GM12878 (cell line): ENCODE data around the gene RHBDF2.
A peak's percentile ranks its signal among the peaks of the same experiment; 100 is the strongest.

Experiments
- ETV6 ChIP-seq, 2 experiments: fragments of 450-650 bp in 1 of 2; IDR thresholded peaks in 1 of 2; conservative IDR thresholded peaks in 1 of 2; 2 replicates each; pipeline ENCODE4 v1.6.1; 2014; ENCODE audit warnings: antibody characterized with exemption in 1 of 2, borderline replicate concordance in 1 of 2, low read depth in 1 of 2, mild to moderate bottlenecking in 1 of 2, moderate library complexity in 1 of 2
- IKZF1 ChIP-seq: fragments of 450-650 bp; conservative IDR thresholded peaks from 2 replicates; pipeline ENCODE4 v1.6.1; 2017; ENCODE audit warnings: antibody characterized with exemption, mild to moderate bottlenecking
- IRF4 ChIP-seq: IDR thresholded peaks from 2 replicates; pipeline ENCODE4 v1.6.1; 2011; ENCODE audit warnings: low read depth, low read length
- JUND ChIP-seq: IDR thresholded peaks from 2 replicates; pipeline ENCODE4 v1.6.1; 2012; ENCODE audit warnings: low read depth, mild to moderate bottlenecking, low read length, improper control_type of control experiment, moderate library complexity
- MAX ChIP-seq: IDR thresholded peaks from 2 replicates; pipeline ENCODE4 v1.6.1; 2012; ENCODE audit warnings: low read depth, low read length, improper control_type of control experiment
- MYC ChIP-seq: IDR thresholded peaks from 2 replicates; pipeline ENCODE4 v1.6.1; 2011; ENCODE audit warnings: mild to moderate bottlenecking, low read length, moderate library complexity, inconsistent platforms; ENCODE audit not compliant: insufficient read depth, insufficient replicate concordance, insufficient read length, severe bottlenecking
- NR2F1 ChIP-seq: fragments of 450-650 bp; conservative IDR thresholded peaks from 2 replicates; pipeline ENCODE4 v1.6.1; 2017; ENCODE audit warnings: mild to moderate bottlenecking
- POLR2A ChIP-seq: IDR thresholded peaks from 2 replicates; pipeline ENCODE4 v1.6.1; 2011; ENCODE audit warnings: low read depth, mild to moderate bottlenecking, low read length
- SIN3A ChIP-seq: IDR thresholded peaks from 2 replicates; pipeline ENCODE4 v1.6.1; 2012; ENCODE audit warnings: low read depth, low read length, improper control_type of control experiment
- SMARCA5 ChIP-seq: fragments of 450-650 bp; IDR thresholded peaks from 2 replicates; pipeline ENCODE4 v1.6.1; 2017; ENCODE audit warnings: mild to moderate bottlenecking
- TAF1 ChIP-seq: IDR thresholded peaks from 2 replicates; pipeline ENCODE4 v1.6.1; 2011; ENCODE audit warnings: mild to moderate bottlenecking, low read depth, low read length, borderline replicate concordance
- ZNF24 ChIP-seq: fragments of 450-650 bp; IDR thresholded peaks from 2 replicates; pipeline ENCODE4 v1.6.1; 2017; ENCODE audit warnings: antibody characterized with exemption, mild to moderate bottlenecking
- TF ChIP-seq, protein P1 (sequence below), 3 experiments: IDR thresholded peaks in 2 of 3; conservative IDR thresholded peaks in 1 of 3; 2 replicates each; pipeline ENCODE4 v1.5.1; 2011; ENCODE audit warnings: low read depth in 3 of 3, low read length in 3 of 3, mild to moderate bottlenecking in 3 of 3, control low read depth in 2 of 3, moderate library complexity in 2 of 3, inconsistent platforms in 1 of 3, mixed read lengths in 1 of 3; ENCODE audit not compliant: control insufficient read depth in 2 of 3, insufficient read depth in 1 of 3; ENCODE audit errors: extremely low read depth in 1 of 3
- TF ChIP-seq, protein P2 (sequence below): fragments of 450-650 bp; IDR thresholded peaks from 2 replicates; pipeline ENCODE4 v1.6.1; 2017; ENCODE audit warnings: mild to moderate bottlenecking, low read depth, inconsistent platforms; ENCODE audit not compliant: poor library complexity, severe bottlenecking

- TF ChIP-seq, protein P1, sequence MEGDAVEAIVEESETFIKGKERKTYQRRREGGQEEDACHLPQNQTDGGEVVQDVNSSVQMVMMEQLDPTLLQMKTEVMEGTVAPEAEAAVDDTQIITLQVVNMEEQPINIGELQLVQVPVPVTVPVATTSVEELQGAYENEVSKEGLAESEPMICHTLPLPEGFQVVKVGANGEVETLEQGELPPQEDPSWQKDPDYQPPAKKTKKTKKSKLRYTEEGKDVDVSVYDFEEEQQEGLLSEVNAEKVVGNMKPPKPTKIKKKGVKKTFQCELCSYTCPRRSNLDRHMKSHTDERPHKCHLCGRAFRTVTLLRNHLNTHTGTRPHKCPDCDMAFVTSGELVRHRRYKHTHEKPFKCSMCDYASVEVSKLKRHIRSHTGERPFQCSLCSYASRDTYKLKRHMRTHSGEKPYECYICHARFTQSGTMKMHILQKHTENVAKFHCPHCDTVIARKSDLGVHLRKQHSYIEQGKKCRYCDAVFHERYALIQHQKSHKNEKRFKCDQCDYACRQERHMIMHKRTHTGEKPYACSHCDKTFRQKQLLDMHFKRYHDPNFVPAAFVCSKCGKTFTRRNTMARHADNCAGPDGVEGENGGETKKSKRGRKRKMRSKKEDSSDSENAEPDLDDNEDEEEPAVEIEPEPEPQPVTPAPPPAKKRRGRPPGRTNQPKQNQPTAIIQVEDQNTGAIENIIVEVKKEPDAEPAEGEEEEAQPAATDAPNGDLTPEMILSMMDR (IDR thresholded peaks at IDR 0.05 in 2 of 3, conservative IDR thresholded peaks at IDR 0.05 in 1 of 3; ENCODE audit: control insufficient read depth in 2 of 3, extremely low read depth in 1 of 3, insufficient read depth in 1 of 3, low read depth in 3 of 3, low read length in 3 of 3), result no peak
- no peak for TF ChIP-seq SIN3A
- no peak for TF ChIP-seq MAX
- TF ChIP-seq JUND, result no peak
- TF ChIP-seq ZNF24, result no peak
- TF ChIP-seq ETV6 (conservative IDR thresholded peaks at IDR 0.05 in 1 of 2, IDR thresholded peaks at IDR 0.05 in 1 of 2; ENCODE audit: borderline replicate concordance in 1 of 2, low read depth in 1 of 2), result no peak
- TF ChIP-seq NR2F1, result no peak
- no peak for TF ChIP-seq MYC
- no peak for TF ChIP-seq TAF1
- peak; percentile 39; the same call in 1 of the 2 replicates for TF ChIP-seq POLR2A
- TF ChIP-seq IRF4, result no peak
- TF ChIP-seq, protein P2, sequence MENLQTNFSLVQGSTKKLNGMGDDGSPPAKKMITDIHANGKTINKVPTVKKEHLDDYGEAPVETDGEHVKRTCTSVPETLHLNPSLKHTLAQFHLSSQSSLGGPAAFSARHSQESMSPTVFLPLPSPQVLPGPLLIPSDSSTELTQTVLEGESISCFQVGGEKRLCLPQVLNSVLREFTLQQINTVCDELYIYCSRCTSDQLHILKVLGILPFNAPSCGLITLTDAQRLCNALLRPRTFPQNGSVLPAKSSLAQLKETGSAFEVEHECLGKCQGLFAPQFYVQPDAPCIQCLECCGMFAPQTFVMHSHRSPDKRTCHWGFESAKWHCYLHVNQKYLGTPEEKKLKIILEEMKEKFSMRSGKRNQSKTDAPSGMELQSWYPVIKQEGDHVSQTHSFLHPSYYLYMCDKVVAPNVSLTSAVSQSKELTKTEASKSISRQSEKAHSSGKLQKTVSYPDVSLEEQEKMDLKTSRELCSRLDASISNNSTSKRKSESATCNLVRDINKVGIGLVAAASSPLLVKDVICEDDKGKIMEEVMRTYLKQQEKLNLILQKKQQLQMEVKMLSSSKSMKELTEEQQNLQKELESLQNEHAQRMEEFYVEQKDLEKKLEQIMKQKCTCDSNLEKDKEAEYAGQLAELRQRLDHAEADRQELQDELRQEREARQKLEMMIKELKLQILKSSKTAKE, result no peak
- TF ChIP-seq IKZF1, result no peak
- no peak for TF ChIP-seq SMARCA5
These were observed 9.7 kb downstream of the RHBDF2 start for GRCh38 chr17:76491271-76492122.
